Measurements from ENCODE around the gene ZC3H15.
A peak's percentile ranks its signal among the peaks of the same experiment; 100 is the strongest.
"Not testable (repeated sequence)": the region's sequence is repeated elsewhere in the genome, so short reads cannot be mapped to it uniquely, and the experiment has no call there.

ZC3H15 gene

DNA sequence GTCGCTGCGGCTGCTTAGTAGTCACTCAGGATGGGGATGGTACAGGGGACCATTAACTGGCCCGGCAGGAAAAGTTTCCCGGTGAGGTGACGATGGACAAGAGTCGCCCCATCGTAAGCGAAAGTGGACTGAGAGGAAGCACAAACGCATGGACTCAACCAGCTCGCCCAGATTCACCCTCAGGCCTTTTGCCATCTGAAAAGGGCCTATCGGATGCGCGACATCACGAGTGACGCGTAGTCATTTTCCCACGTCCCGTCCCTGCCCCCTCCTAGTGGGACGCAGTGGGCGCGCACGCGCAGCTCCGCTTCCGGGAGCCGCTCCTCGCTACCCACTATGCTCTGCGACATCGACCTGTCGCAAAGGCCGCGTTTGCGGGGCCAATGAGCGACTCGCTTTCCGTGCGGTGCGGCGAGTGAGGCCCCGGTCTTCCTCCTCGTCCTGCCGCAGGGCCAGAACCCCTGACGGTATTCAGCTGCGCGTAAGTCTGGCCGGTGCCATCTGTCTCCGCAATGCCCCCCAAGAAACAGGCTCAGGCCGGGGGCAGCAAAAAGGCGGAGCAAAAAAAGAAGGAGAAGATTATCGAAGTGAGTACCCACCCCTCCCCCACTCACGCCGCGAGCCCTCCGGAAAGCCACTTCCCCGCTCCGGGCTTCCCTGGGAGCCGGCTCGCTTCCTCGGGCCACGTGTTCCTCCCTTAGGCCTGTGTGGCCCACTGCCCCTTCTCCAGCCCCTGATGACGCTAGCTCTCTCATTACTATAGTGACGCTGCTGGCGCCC is at the start of gene ZC3H15:
ZC3H15 (plus strand) TSS at position 390 of the 780 bp plus-strand sequence; CDS start at position 513, 123 bp downstream.
- H3K27ac Mint-ChIP-seq: peak within 1 kb of the TSS; percentile 94
- H3K9me3 Mint-ChIP-seq: no peaks in the 10 kb centered on the region
- H3K36me3 Mint-ChIP-seq: peaks cover 22% of the 10 kb centered on the region
- H3K27me3 Mint-ChIP-seq: no peaks in the 10 kb centered on the region
- ATAC-seq: peak; percentile 97
- peaks cover 52% of the 10 kb centered on the region for H3K4me1 Mint-ChIP-seq
- peak within 1 kb of the TSS; percentile 86 for H3K4me3 Mint-ChIP-seq

- peaks cover 4% of the 10 kb centered on the region for H3K4me1 Mint-ChIP-seq
- peaks cover 9% of the 10 kb centered on the region for H3K9me3 Mint-ChIP-seq
- ATAC-seq: no peak
- H3K27ac Mint-ChIP-seq: no peak overlapping the region
- no peaks in the 10 kb centered on the region for H3K27me3 Mint-ChIP-seq
- peaks cover 65% of the 10 kb centered on the region for H3K36me3 Mint-ChIP-seq
- H3K4me3 Mint-ChIP-seq: no peak overlapping the region
These were observed 48.3 kb upstream of the ZC3H15 start for GRCh38 chr2:186437719-186438118.

- ATAC-seq, H3K27ac Mint-ChIP-seq, H3K4me1 Mint-ChIP-seq, H3K27me3 Mint-ChIP-seq, H3K4me3 Mint-ChIP-seq, H3K9me3 Mint-ChIP-seq: not testable (repeated sequence)
- H3K36me3 Mint-ChIP-seq: peaks cover 53% of the 10 kb centered on the region
These were observed 46.4 kb upstream of the ZC3H15 start for GRCh38 chr2:186439673-186440095.

DNA sequence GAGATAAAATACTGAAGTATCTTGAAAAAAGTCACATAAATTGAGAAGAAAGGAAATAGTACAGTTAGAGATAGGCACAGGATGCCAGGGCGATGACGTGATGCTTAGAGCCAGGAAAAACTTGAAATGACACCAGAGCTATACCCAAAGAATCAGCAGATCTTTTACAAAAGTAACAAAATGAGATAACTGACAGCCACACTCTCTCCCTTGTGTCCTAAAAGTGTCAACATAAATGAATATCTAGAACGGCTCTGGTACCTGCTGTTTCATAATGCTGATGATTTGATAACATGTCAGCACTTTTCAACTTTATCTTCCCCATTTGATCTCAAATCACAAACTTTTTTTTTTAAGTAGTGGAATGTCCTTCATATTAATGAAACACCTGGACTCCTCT is 45.6 kb upstream of the ZC3H15 start:
- ATAC-seq: no peak
- H3K27ac Mint-ChIP-seq: no peak overlapping the region
- peaks cover 4% of the 10 kb centered on the region for H3K4me1 Mint-ChIP-seq
- peaks cover 9% of the 10 kb centered on the region for H3K9me3 Mint-ChIP-seq
- peaks cover 51% of the 10 kb centered on the region for H3K36me3 Mint-ChIP-seq
- no peak overlapping the region for H3K4me3 Mint-ChIP-seq
- H3K27me3 Mint-ChIP-seq: no peaks in the 10 kb centered on the region

- peaks cover 27% of the 10 kb centered on the region for H3K36me3 Mint-ChIP-seq
These were observed 43.2 kb upstream of the ZC3H15 start for GRCh38 chr2:186442885-186443284.

DNA sequence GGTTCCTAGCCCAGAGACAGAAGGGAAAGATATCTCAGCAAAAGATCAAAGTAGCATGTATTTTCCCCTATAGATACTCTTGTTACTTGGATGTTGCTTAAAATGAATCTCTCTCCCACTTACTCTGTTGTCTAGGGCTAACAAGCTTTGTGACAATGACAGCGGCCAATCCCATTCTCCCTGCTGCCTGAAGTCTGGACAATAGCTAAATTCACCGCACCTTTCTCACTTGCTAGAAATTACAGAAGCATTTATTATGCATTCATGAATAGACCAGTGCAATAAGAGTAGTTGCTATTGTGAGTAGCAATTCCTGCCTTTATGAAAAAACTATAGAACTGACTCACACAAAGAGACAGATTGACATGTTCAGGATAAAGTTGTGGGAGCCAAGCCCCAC is 42.2 kb upstream of the ZC3H15 start:
- Mint-ChIP-seq H3K4me1 (peaks cover 4% of the 10 kb centered on the region), H3K27ac (no peak overlapping the region), H3K4me3 (no peak overlapping the region), H3K36me3 (peaks cover 17% of the 10 kb centered on the region), H3K9me3 (peaks cover 3% of the 10 kb centered on the region), H3K27me3 (no peaks in the 10 kb centered on the region)
- ATAC-seq: no peak

More at GRCh38 chr2:186442885-186443284, 43.2 kb upstream of the ZC3H15 start:
- Mint-ChIP-seq H3K9me3 (peaks cover 9% of the 10 kb centered on the region), H3K27me3 (no peaks in the 10 kb centered on the region), H3K4me3 (no peak overlapping the region), H3K4me1 (peaks cover 4% of the 10 kb centered on the region), H3K27ac (no peak overlapping the region)
- ATAC-seq: no peak

GRCh38 chr2:186445506-186445905 is 40.6 kb upstream of the ZC3H15 start:
- H3K27me3 Mint-ChIP-seq: no peaks in the 10 kb centered on the region
- H3K9me3 Mint-ChIP-seq: no peaks in the 10 kb centered on the region
- ATAC-seq: no peak
- no peak overlapping the region for H3K4me3 Mint-ChIP-seq
- H3K27ac Mint-ChIP-seq: no peak overlapping the region
- H3K4me1 Mint-ChIP-seq: no peaks in the 10 kb centered on the region
- H3K36me3 Mint-ChIP-seq: peaks cover 9% of the 10 kb centered on the region

- Mint-ChIP-seq H3K27me3 (no peaks in the 10 kb centered on the region), H3K4me1 (peaks cover 9% of the 10 kb centered on the region), H3K36me3 (peaks cover 20% of the 10 kb centered on the region), H3K27ac (no peak overlapping the region), H3K4me3 (no peak overlapping the region), H3K9me3 (no peaks in the 10 kb centered on the region)
- no peak for ATAC-seq
These were observed 30.4 kb upstream of the ZC3H15 start for GRCh38 chr2:186455613-186456012.

GRCh38 chr2:186456941-186457340 is 29.1 kb upstream of the ZC3H15 start:
- no peak for ATAC-seq
- Mint-ChIP-seq H3K4me1 (peaks cover 8% of the 10 kb centered on the region), H3K27me3 (no peaks in the 10 kb centered on the region), H3K27ac (no peak overlapping the region), H3K9me3 (peaks cover 3% of the 10 kb centered on the region), H3K4me3 (no peak overlapping the region), H3K36me3 (peaks cover 20% of the 10 kb centered on the region)

GRCh38 chr2:186457908-186458307 is 28.2 kb upstream of the ZC3H15 start:
- H3K4me3 Mint-ChIP-seq: no peak overlapping the region
- no peak overlapping the region for H3K27ac Mint-ChIP-seq
- peaks cover 3% of the 10 kb centered on the region for H3K9me3 Mint-ChIP-seq
- H3K4me1 Mint-ChIP-seq: peaks cover 3% of the 10 kb centered on the region
- no peaks in the 10 kb centered on the region for H3K27me3 Mint-ChIP-seq
- peaks cover 13% of the 10 kb centered on the region for H3K36me3 Mint-ChIP-seq
- no peak for ATAC-seq

GRCh38 chr2:186459009-186459408 is 27.1 kb upstream of the ZC3H15 start:
- Mint-ChIP-seq H3K9me3 (peaks cover 3% of the 10 kb centered on the region), H3K4me1 (peaks cover 7% of the 10 kb centered on the region), H3K4me3 (no peak overlapping the region), H3K27me3 (no peaks in the 10 kb centered on the region), H3K36me3 (peaks cover 13% of the 10 kb centered on the region), H3K27ac (no peak overlapping the region)
- ATAC-seq: no peak

DNA sequence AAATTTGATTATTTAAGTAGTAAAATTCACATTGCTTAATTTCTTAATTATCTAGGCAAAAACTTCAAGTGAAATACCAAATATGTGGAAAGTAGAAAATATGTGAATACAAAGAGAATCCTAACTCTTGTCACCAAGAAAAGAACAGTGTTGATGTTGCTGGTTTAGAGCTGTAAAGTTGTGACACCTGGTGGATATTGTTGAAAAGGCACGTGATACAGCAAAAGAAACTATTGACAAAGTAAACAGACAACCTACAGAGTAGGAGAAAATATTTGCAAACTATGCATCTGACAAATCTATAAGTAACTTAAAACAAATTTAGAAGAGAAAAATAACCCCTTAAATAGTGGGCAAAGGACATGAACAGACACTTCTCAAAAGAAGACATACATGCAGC is 25.6 kb upstream of the ZC3H15 start:
- Mint-ChIP-seq H3K27ac (no peak overlapping the region), H3K36me3 (peaks cover 8% of the 10 kb centered on the region), H3K9me3 (peaks cover 3% of the 10 kb centered on the region), H3K4me1 (peaks cover 7% of the 10 kb centered on the region), H3K4me3 (no peak overlapping the region), H3K27me3 (no peaks in the 10 kb centered on the region)
- ATAC-seq: no peak

GRCh38 chr2:186466743-186467142 is 19.3 kb upstream of the ZC3H15 start:
- H3K27ac Mint-ChIP-seq: no peak overlapping the region
- H3K9me3 Mint-ChIP-seq: peaks cover 10% of the 10 kb centered on the region
- no peak overlapping the region for H3K4me3 Mint-ChIP-seq

DNA sequence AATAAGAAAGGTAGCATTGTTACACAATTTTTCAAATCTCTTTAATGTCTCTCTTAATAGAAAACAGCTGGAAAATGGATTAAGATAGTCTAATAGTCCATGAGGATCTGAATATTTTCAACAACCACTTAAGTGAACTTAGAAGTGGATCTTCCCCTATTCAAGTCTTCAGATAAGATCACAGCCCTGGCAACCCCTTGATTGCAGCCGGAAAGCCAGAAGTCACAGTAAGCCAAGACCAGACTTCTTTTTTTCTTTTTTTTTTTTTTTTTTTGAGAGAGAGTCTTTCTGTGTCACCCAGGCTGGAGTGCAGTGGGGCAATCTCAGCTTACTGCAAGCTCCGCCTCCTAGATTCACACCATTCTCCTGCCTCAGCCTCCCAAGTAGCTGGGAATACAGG is 18.6 kb upstream of the ZC3H15 start:
- no peak overlapping the region for H3K27ac Mint-ChIP-seq
- no peak overlapping the region for H3K4me3 Mint-ChIP-seq
- no peaks in the 10 kb centered on the region for H3K27me3 Mint-ChIP-seq
- ATAC-seq: no peak
- H3K36me3 Mint-ChIP-seq: peaks cover 32% of the 10 kb centered on the region
- peaks cover 14% of the 10 kb centered on the region for H3K9me3 Mint-ChIP-seq
- peaks cover 7% of the 10 kb centered on the region for H3K4me1 Mint-ChIP-seq

More at GRCh38 chr2:186466743-186467142, 19.3 kb upstream of the ZC3H15 start:
- H3K36me3 Mint-ChIP-seq: peaks cover 26% of the 10 kb centered on the region
- H3K4me1 Mint-ChIP-seq: peaks cover 7% of the 10 kb centered on the region
- H3K27me3 Mint-ChIP-seq: no peaks in the 10 kb centered on the region
- no peak for ATAC-seq

GRCh38 chr2:186472722-186473493 is 13.2 kb upstream of the ZC3H15 start:
- H3K27ac Mint-ChIP-seq, H3K4me3 Mint-ChIP-seq, ATAC-seq, H3K4me1 Mint-ChIP-seq, H3K27me3 Mint-ChIP-seq: not testable (repeated sequence)
- H3K9me3 Mint-ChIP-seq: peaks cover 12% of the 10 kb centered on the region
- peaks cover 31% of the 10 kb centered on the region for H3K36me3 Mint-ChIP-seq

DNA sequence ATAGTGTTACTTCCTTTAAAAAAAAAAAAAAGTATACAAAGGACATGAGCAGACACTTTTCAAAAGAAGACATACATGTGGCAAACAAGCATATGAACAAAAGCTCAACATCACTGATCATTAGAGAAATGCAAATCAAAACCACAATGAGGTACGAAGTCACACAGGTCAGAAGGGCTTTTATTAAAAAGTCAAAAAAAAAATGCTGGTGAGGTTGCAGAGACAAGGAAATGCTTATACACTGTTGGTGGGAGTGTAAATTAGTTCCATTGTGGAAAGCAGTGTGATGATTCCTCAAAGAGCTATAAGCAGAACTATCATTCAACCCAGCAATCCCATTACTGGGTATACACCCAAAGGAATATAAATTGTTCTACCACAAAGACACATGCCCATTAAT is 11.8 kb upstream of the ZC3H15 start:
- not testable (repeated sequence) for H3K27ac Mint-ChIP-seq, H3K27me3 Mint-ChIP-seq, H3K4me3 Mint-ChIP-seq, H3K4me1 Mint-ChIP-seq, ATAC-seq
- H3K9me3 Mint-ChIP-seq: peaks cover 10% of the 10 kb centered on the region
- peaks cover 25% of the 10 kb centered on the region for H3K36me3 Mint-ChIP-seq

All from stimulated activated memory B cell treated with anti-CD40 and anti-IgM and Interleukin-4, amounts not matched to agents 10 μg/mL and 1 μg/mL and 100 μg/mL, for 72 hours (primary cell).